HepG2 (cell line): ENCODE measurements around the gene YWHAQ. TPM values are rescaled to one million over a fixed set of nuclear protein-coding genes. Genes with fewer than 3 reads are reported as not detected.

Experiments
- ATAC-seq: fragments of 200-7000 bp; cut with Tn5 transposase; 3 replicates; pipeline ENCODE4 v1.9.1; 2020; ENCODE audit warnings: mild to moderate bottlenecking, moderate library complexity
- BruUV-seq: library from RNA; stranded (reverse); fragments of 400-500 nt; replicated peaks from 2 replicates; lab custom pipeline; 2021; lab: Mats Ljungman, UMichigan
- CTCF ChIA-PET: fragments of 300-600 bp; formaldehyde crosslinking; extraction: SDS; loops from one replicate; lab custom pipeline; 2021; ENCODE audit warnings: low total read pairs, inconsistent platforms, low intra/inter-chr PET ratio; lab: Yijun Ruan, JAX
- POLR2A ChIA-PET: fragments of 350-600 bp; sonication (Branson Sonifier 250); formaldehyde crosslinking; loops from one replicate; lab custom pipeline; 2020; ENCODE audit warnings: antibody characterized with exemption, inconsistent platforms; lab: Yijun Ruan, JAX
- DNase-seq: peaks from one replicate; pipeline ENCODE4 v3.0.0-alpha.2; 2015; ENCODE audit warnings: low spot score
- FAIRE-seq: peaks from 3 replicates; lab custom pipeline; 2011; peaks lifted over from hg19 to GRCh38; lab: Jason Lieb, UNC
- H2AFZ ChIP-seq: one replicate; pipeline ENCODE4 v1.6.1; 2011; ENCODE audit warnings: low read length, inconsistent platforms
- H3K27ac ChIP-seq: fragments of 300-600 bp; 3 replicates; pipeline ENCODE4 v1.8.0; 2011; ENCODE audit warnings: mixed run types, mild to moderate bottlenecking, mixed read lengths, low read length, inconsistent platforms; ENCODE audit not compliant: insufficient read depth; ENCODE audit errors: extremely low read length
- H3K27me3 ChIP-seq, 2 experiments: fragments of 200-600 bp in 1 of 2; 2 replicates in 1 of 2; 3 replicates in 1 of 2; pipeline versions ENCODE4 v1.6.0 to v1.8.0; 2011; ENCODE audit warnings: low read length in 2 of 2, mild to moderate bottlenecking in 2 of 2, moderate library complexity in 2 of 2, inconsistent platforms in 1 of 2; ENCODE audit not compliant: insufficient read depth in 2 of 2, control insufficient read depth in 1 of 2
- H3K36me3 ChIP-seq, 2 experiments: fragments of 200-600 bp in 1 of 2; replicated peaks in 1 of 2; 2 replicates in 1 of 2; 3 replicates in 1 of 2; pipeline versions ENCODE4 v1.5.1 to v1.8.0; 2011; ENCODE audit warnings: low read length in 2 of 2, inconsistent platforms in 1 of 2; ENCODE audit not compliant: insufficient read depth in 2 of 2, control insufficient read depth in 1 of 2
- H3K4me1 ChIP-seq: 2 replicates; pipeline ENCODE4 v1.5.1; 2012; ENCODE audit warnings: low read length, inconsistent platforms; ENCODE audit not compliant: insufficient read depth
- H3K4me2 ChIP-seq: 2 replicates; pipeline ENCODE4 v1.6.0; 2011; ENCODE audit warnings: low read depth, low read length, inconsistent platforms
- H3K4me3 ChIP-seq, 3 experiments: fragments of 200-600 bp in 1 of 3; sonication (generic), shearing (Covaris generic) in 1 of 3; replicated peaks in 1 of 3; 2 replicates each; pipeline ENCODE4 v1.5.1; 2011 to 2016; ENCODE audit warnings: low read length in 3 of 3, inconsistent platforms in 2 of 3, low read depth in 2 of 3, mild to moderate bottlenecking in 2 of 3, control low read depth in 1 of 3, mixed read lengths in 1 of 3; ENCODE audit not compliant: insufficient read depth in 1 of 3
- H3K79me2 ChIP-seq: one replicate; pipeline ENCODE4 v1.6.1; 2011; ENCODE audit warnings: low read length, inconsistent platforms; ENCODE audit not compliant: insufficient read depth
- H3K9ac ChIP-seq: 2 replicates; pipeline ENCODE4 v1.6.0; 2011; ENCODE audit warnings: mild to moderate bottlenecking, low read depth, low read length, inconsistent platforms; ENCODE audit not compliant: insufficient read depth
- H3K9me3 ChIP-seq: 2 replicates; pipeline ENCODE4 v1.5.1; 2012; ENCODE audit warnings: mild to moderate bottlenecking, low read length
- H4K20me1 ChIP-seq: 2 replicates; pipeline ENCODE4 v1.6.0; 2011; ENCODE audit warnings: inconsistent platforms, mild to moderate bottlenecking, low read length, moderate library complexity; ENCODE audit not compliant: insufficient read depth
- ARHGAP35 ChIP-seq: sonication (generic); formaldehyde crosslinking; IDR thresholded peaks from 2 replicates; pipeline ENCODE4 v1.9.0; 2022; ENCODE audit warnings: mild to moderate bottlenecking, inconsistent platforms, moderate library complexity, missing genetic modification reagents, borderline replicate concordance
- KDM6A ChIP-seq: IDR thresholded peaks from 2 replicates; pipeline ENCODE4 v1.6.1; 2016; ENCODE audit warnings: low read depth
- KLF11 ChIP-seq: IDR thresholded peaks from 2 replicates; pipeline ENCODE4 v1.6.1; 2016; ENCODE audit warnings: missing compliant biosample characterization
- MIXL1 ChIP-seq: IDR thresholded peaks from 2 replicates; pipeline ENCODE4 v1.6.1; 2016
- NR2F1 ChIP-seq, 2 experiments: fragments of 450-650 bp in 1 of 2; formaldehyde crosslinking in 1 of 2; IDR thresholded peaks; 2 replicates each; pipeline versions ENCODE4 v1.5.0 to v1.6.1; 2016 to 2020; ENCODE audit warnings: mild to moderate bottlenecking in 1 of 2, missing compliant biosample characterization in 1 of 2, missing genetic modification reagents in 1 of 2, moderate library complexity in 1 of 2
- SRY ChIP-seq: sonication (generic); formaldehyde crosslinking; IDR thresholded peaks from 2 replicates; pipeline ENCODE4 v1.8.0; 2022; ENCODE audit warnings: mild to moderate bottlenecking, missing genetic modification reagents
- ZNF121 ChIP-seq: sonication (generic); formaldehyde crosslinking; IDR thresholded peaks from 2 replicates; pipeline ENCODE4 v1.5.0; 2020; ENCODE audit warnings: mild to moderate bottlenecking, missing genetic modification reagents
- ZNF451 ChIP-seq: sonication (generic); formaldehyde crosslinking; IDR thresholded peaks from 2 replicates; pipeline ENCODE4 v1.5.0; 2020; ENCODE audit warnings: mild to moderate bottlenecking, missing genetic modification reagents
- ZNF543 ChIP-seq: sonication (generic); formaldehyde crosslinking; IDR thresholded peaks from 2 replicates; pipeline ENCODE4 v1.4.0; 2020; ENCODE audit warnings: mild to moderate bottlenecking, missing genetic modification reagents
- ZNF772 ChIP-seq: sonication (generic); formaldehyde crosslinking; IDR thresholded peaks from 2 replicates; pipeline ENCODE4 v1.5.0; 2020; ENCODE audit warnings: mild to moderate bottlenecking, missing genetic modification reagents
- WGBS: methylation state at CpG from one replicate; pipeline ENCODE4 v1.1.6; 2017; ENCODE audit warnings: low lambda C conversion rate; 5-methylcytosine and 5-hydroxymethylcytosine counted together
- in situ Hi-C: cut with HindIII; loops from 2 replicates; pipeline ENCODE4 v1.10.0; 2017; ENCODE audit warnings: low pct_unique_long_range_greater_than_20kb; ENCODE audit not compliant: extremely low pct_ligation_motif_present
- intact Hi-C: fragments of 100-400 bp; cut with micrococcal nuclease; formaldehyde crosslinking; loops from one replicate; pipeline ENCODE4 v1.10.0; 2022; ENCODE audit not compliant: unreplicated experiment
- polyA plus RNA-seq, 8 experiments: library from polyadenylated mRNA; depleted of rRNA in 3 of 8; stranded (reverse) in 7 of 8; unstranded in 1 of 8; fragments of >200 nt; fragmentation: Illumina TruSeq in 4 of 8; extraction: Trizol in 4 of 8; gene quantifications; 2 replicates each; pipeline versions ENCODE4 v1.2.1 to v1.2.3, GENCODE V29; 2011 to 2016; ENCODE audit warnings: low read depth in 4 of 8, missing spikeins in 1 of 8, mixed read lengths in 1 of 8; ENCODE audit not compliant: insufficient read depth in 1 of 8
- total RNA-seq, 5 experiments: library from RNA; depleted of rRNA; stranded (reverse); fragments of >200 nt; fragmentation: Illumina TruSeq; extraction: Trizol; gene quantifications; 2 replicates each; pipeline ENCODE4 v1.2.3, GENCODE V29; 2016; ENCODE audit warnings: low read depth in 1 of 5
- TF ChIP-seq, protein P1 (sequence below): sonication (generic); formaldehyde crosslinking; IDR thresholded peaks from 2 replicates; pipeline ENCODE4 v1.5.0; 2020; ENCODE audit warnings: mild to moderate bottlenecking, missing genetic modification reagents
- TF ChIP-seq, protein P2 (sequence below): sonication (generic); formaldehyde crosslinking; IDR thresholded peaks from 2 replicates; pipeline ENCODE4 v1.5.1; 2020; ENCODE audit warnings: missing genetic modification reagents, mild to moderate bottlenecking, borderline replicate concordance

Gene YWHAQ
- total and polyA plus RNA-seq, 2 of the 13 experiments (the other 11 are each of a cell fraction or from before 2014, with no cell fraction given) = 160 to 304 TPM

DNA sequence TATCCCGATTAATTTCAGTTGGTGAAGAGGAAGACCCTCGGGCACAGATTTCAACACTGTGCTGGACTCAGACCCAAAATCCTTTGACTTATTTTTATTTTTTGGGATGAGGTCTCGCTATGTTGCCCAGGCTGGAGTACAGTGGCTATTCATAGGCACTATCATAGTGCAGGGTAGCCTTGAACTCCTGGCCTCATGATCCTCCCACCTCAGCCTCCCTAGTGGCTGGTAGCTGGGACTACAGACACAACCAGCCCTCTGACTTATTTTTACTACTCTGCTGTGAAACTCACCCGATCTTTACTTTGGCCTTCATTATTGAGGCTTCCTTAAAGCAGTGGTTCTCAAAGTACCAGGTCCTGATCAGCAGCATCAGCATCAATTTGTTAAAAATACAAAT is 57.0 kb downstream of the YWHAQ start:
- H3K27me3 ChIP-seq = no peaks in the 10 kb centered on the region
- H4K20me1 ChIP-seq = no peaks in the 10 kb centered on the region
- in situ Hi-C loops = no loop called here
- DNase-seq (peak; percentile 26), FAIRE-seq (peak; percentile 23), ATAC-seq (peak; percentile 58)
- no peak overlapping the region for H2AFZ ChIP-seq
- 50% methylated on average over 4 of the region's 4 CpGs for WGBS
- H3K27ac ChIP-seq = no peak overlapping the region
- intact Hi-C loops = no loop called here
- H3K9ac ChIP-seq = no peak overlapping the region
- H3K79me2 ChIP-seq = no peaks in the 10 kb centered on the region
- peaks cover 15% of the 10 kb centered on the region for H3K4me1 ChIP-seq
- BruUV-seq = no TSS peak
- CTCF ChIA-PET = no interaction called here
- TF ChIP-seq KDM6A (CRISPR knock-in tag) (no peak), KLF11 (CRISPR knock-in tag) (no peak), ZNF543 (no peak), ZNF451 (CRISPR knock-in tag) (no peak), ARHGAP35 (CRISPR knock-in tag) (no peak), NR2F1 (CRISPR knock-in tag; IDR thresholded peaks at IDR 0.05) (peak in 1 of 2 experiments; percentile 38; a peak in 2 of 4 replicates), SRY (no peak), MIXL1 (CRISPR knock-in tag) (no peak), ZNF772 (CRISPR knock-in tag) (no peak), ZNF121 (CRISPR knock-in tag) (peak; percentile 77; the same call in 1 of the 2 replicates)
- TF ChIP-seq, protein P1, sequence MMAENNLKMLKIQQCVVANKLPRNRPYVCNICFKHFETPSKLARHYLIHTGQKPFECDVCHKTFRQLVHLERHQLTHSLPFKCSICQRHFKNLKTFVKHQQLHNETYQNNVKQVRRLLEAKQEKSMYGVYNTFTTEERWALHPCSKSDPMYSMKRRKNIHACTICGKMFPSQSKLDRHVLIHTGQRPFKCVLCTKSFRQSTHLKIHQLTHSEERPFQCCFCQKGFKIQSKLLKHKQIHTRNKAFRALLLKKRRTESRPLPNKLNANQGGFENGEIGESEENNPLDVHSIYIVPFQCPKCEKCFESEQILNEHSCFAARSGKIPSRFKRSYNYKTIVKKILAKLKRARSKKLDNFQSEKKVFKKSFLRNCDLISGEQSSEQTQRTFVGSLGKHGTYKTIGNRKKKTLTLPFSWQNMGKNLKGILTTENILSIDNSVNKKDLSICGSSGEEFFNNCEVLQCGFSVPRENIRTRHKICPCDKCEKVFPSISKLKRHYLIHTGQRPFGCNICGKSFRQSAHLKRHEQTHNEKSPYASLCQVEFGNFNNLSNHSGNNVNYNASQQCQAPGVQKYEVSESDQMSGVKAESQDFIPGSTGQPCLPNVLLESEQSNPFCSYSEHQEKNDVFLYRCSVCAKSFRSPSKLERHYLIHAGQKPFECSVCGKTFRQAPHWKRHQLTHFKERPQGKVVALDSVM = peak; percentile 62; the same call in 1 of the 2 replicates
- TF ChIP-seq, protein P2, sequence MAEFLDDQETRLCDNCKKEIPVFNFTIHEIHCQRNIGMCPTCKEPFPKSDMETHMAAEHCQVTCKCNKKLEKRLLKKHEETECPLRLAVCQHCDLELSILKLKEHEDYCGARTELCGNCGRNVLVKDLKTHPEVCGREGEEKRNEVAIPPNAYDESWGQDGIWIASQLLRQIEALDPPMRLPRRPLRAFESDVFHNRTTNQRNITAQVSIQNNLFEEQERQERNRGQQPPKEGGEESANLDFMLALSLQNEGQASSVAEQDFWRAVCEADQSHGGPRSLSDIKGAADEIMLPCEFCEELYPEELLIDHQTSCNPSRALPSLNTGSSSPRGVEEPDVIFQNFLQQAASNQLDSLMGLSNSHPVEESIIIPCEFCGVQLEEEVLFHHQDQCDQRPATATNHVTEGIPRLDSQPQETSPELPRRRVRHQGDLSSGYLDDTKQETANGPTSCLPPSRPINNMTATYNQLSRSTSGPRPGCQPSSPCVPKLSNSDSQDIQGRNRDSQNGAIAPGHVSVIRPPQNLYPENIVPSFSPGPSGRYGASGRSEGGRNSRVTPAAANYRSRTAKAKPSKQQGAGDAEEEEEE = no peak
- no peaks in the 10 kb centered on the region for H3K9me3 ChIP-seq
- POLR2A ChIA-PET = interaction anchor here (1.4 kb wide), 1 partner anchor 18 kb away, joined by 5 read pairs; the partner anchor contains the start of gene ADAM17
- H3K4me3 ChIP-seq = no peak overlapping the region
- H3K4me2 ChIP-seq = no peak overlapping the region
- H3K36me3 ChIP-seq = no peaks in the 10 kb centered on the region
